Measurements from ENCODE around the gene PDGFB. TPM values are rescaled to one million over a fixed set of nuclear protein-coding genes. Genes with fewer than 3 reads are reported as not detected.

Gene PDGFB
- total RNA-seq, 2 donors from 2014 or later = 9.9 to 16.4 TPM

GRCh38 chr22:39226353-39226752 is 18.4 kb downstream of the PDGFB start:
- no peak overlapping the region for H3K4me3 ChIP-seq
- 84% methylated on average over 6 of the region's 6 CpGs for WGBS
- intact Hi-C loops (cut with DNase I) = no loop called here
- TF ChIP-seq CTCF (IDR thresholded peaks at IDR 0.05) (no peak), POLR2A (IDR thresholded peaks at IDR 0.05) (no peak), POLR2AphosphoS5 (IDR thresholded peaks at IDR 0.05) (no peak)
- no peaks in the 10 kb centered on the region for H3K27me3 ChIP-seq (replicated peaks; ENCODE audit: insufficient read depth)
- no peaks in the 10 kb centered on the region for H3K9me3 ChIP-seq
- no peak for DNase-seq (ENCODE audit: low spot score)
- H3K27ac ChIP-seq = no peak overlapping the region
- H3K4me1 ChIP-seq (replicated peaks) = no peaks in the 10 kb centered on the region
- H3K36me3 ChIP-seq = no peaks in the 10 kb centered on the region

- WGBS = 94% methylated on average over 13 of the region's 13 CpGs
- Histone ChIP-seq H3K36me3 (no peaks in the 10 kb centered on the region), H3K4me1 (replicated peaks) (no peaks in the 10 kb centered on the region), H3K27me3 (replicated peaks; ENCODE audit: insufficient read depth) (no peaks in the 10 kb centered on the region), H3K27ac (no peak overlapping the region), H3K4me3 (no peak overlapping the region), H3K9me3 (no peaks in the 10 kb centered on the region)
- no peak for DNase-seq (ENCODE audit: low spot score)
- intact Hi-C loops (cut with DNase I) = no loop called here
- TF ChIP-seq POLR2A (IDR thresholded peaks at IDR 0.05) (no peak), POLR2AphosphoS5 (IDR thresholded peaks at IDR 0.05) (no peak), CTCF (IDR thresholded peaks at IDR 0.05) (no peak)
Measured at GRCh38 chr22:39225591-39225990, 19.2 kb downstream of the PDGFB start.

DNA sequence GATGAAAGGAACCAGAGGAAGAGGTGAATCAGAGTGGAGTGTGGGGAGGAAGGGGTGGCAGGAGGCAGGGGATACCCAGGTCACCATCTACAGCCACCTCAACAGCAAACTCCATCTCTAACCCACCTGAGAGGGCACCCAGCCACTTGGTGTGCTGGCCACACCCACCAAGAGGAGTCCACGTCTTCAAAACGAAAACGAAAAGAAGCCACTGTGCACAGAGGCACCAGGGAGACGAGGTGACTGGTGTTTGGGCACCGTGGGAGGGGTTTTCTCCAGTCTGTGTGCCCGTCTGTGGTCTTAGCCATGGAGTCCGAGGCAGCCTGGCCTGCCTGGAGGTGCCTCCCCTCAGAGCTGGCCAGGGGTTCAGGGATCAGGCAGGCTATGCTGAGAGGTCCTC is 20.2 kb downstream of the PDGFB start:
- 87% methylated on average over 7 of the region's 7 CpGs for WGBS
- Histone ChIP-seq H3K27me3 (replicated peaks; ENCODE audit: insufficient read depth) (no peaks in the 10 kb centered on the region), H3K4me3 (no peak overlapping the region), H3K27ac (no peak overlapping the region), H3K9me3 (no peaks in the 10 kb centered on the region), H3K36me3 (no peaks in the 10 kb centered on the region), H3K4me1 (replicated peaks) (no peaks in the 10 kb centered on the region)
- TF ChIP-seq POLR2AphosphoS5 (IDR thresholded peaks at IDR 0.05) (no peak), POLR2A (IDR thresholded peaks at IDR 0.05) (no peak), CTCF (IDR thresholded peaks at IDR 0.05) (no peak)
- DNase-seq (ENCODE audit: low spot score) = no peak
- intact Hi-C loops (cut with DNase I) = no loop called here

GRCh38 chr22:39223091-39223710 is 21.6 kb downstream of the PDGFB start:
- no peak for DNase-seq (ENCODE audit: low spot score)
- Histone ChIP-seq H3K27me3 (replicated peaks; ENCODE audit: insufficient read depth) (no peaks in the 10 kb centered on the region), H3K4me1 (replicated peaks) (no peaks in the 10 kb centered on the region), H3K27ac (no peak overlapping the region), H3K9me3 (no peaks in the 10 kb centered on the region), H3K36me3 (no peaks in the 10 kb centered on the region), H3K4me3 (no peak overlapping the region)
- intact Hi-C loops (cut with DNase I) = no loop called here
- 63% methylated on average over 20 of the region's 20 CpGs for WGBS
- TF ChIP-seq POLR2AphosphoS5 (IDR thresholded peaks at IDR 0.05) (no peak), CTCF (IDR thresholded peaks at IDR 0.05) (no peak), POLR2A (IDR thresholded peaks at IDR 0.05) (no peak)

GRCh38 chr22:39221999-39222686 is 22.6 kb downstream of the PDGFB start:
- no peak for TF ChIP-seq POLR2AphosphoS5 (IDR thresholded peaks at IDR 0.05)
- no peak for TF ChIP-seq CTCF (IDR thresholded peaks at IDR 0.05)
- TF ChIP-seq POLR2A (IDR thresholded peaks at IDR 0.05) = no peak
- Histone ChIP-seq H3K4me3 (no peak overlapping the region), H3K27ac (no peak overlapping the region), H3K27me3 (replicated peaks; ENCODE audit: insufficient read depth) (no peaks in the 10 kb centered on the region), H3K36me3 (no peaks in the 10 kb centered on the region), H3K4me1 (replicated peaks) (no peaks in the 10 kb centered on the region), H3K9me3 (no peaks in the 10 kb centered on the region)
- no peak for DNase-seq (ENCODE audit: low spot score)
- 86% methylated on average over 10 of the region's 10 CpGs for WGBS
- intact Hi-C loops (cut with DNase I) = no loop called here

Measured in prostate gland (tissue), 2 donors.